ENCODE results near the gene PHETA1. TPM values are rescaled to one million over a fixed set of nuclear protein-coding genes. Genes with fewer than 3 reads are reported as not detected.

PHETA1 gene
- total RNA-seq, 1 experiment from 2014 or later, result 10.6 TPM

DNA sequence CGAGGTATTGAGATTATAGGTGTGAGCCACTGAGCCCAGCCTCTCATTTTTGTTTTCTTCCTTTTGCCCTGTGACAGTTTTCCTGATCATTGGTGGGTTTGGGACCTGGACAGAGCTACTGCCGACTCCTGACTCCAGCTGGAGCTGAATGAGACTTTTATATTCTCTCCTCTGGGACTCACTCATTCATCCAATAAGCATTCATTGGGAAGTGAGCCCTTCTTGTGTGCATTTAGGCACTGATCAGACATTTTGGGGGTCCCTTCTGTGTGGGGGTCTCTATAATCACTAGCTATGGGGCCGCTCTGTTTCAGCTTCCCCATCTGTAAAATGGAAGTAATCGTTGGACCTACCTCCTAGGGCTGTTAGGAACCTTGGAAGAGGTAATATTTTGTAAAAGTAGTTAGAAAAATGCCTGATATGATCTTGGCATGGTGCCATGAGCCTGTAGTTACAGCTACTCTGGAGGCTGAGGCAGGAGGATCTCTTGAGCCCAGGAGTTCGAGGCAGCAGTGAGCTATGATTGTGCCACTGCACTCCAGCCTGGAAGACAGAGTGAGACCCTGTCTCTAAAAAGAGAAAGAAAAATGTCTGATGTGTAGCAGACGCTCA is 44.0 kb upstream of the PHETA1 start:
- ChIA-PET POLR2A (no interaction called here), RAD21 (ENCODE audit: low non-redundant PET in 1 of 2, low total read pairs in 2 of 2, uncharacterized antibody in 2 of 2, unreplicated experiment in 2 of 2) (no interaction called here), CTCF (interaction anchor here (0.8 to 2.6 kb wide), 4 partner anchors 14 to 114 kb away, joined by 3 to 14 read pairs (median 4); no protein-coding TSS in a partner anchor)
- intact Hi-C loops (cut with micrococcal nuclease), result no loop called here
- Histone ChIP-seq H3K36me3 (ENCODE audit: control insufficient read depth in 1 of 2, insufficient read depth in 2 of 2, low read length in 2 of 2) (no peaks in the 10 kb centered on the region), H3K9ac (ENCODE audit: low read length) (no peak overlapping the region), H3K4me1 (ENCODE audit: control insufficient read depth in 1 of 2, insufficient read depth in 2 of 2, low read length in 2 of 2) (peaks cover 27 to 62% of the 10 kb centered on the region in 2 experiments), H3K4me3 (replicated peaks in 1 of 2; ENCODE audit: low read depth in 1 of 2, low read length in 2 of 2) (no peak overlapping the region), H3K27ac (ENCODE audit: low read depth, low read length) (no peak overlapping the region), H3K27me3 (ENCODE audit: insufficient read depth, low read length) (no peaks in the 10 kb centered on the region), H4K20me1 (ENCODE audit: insufficient read depth) (no peaks in the 10 kb centered on the region), H3K9me2 (ENCODE audit: insufficient read depth) (no peaks in the 10 kb centered on the region), H3K79me2 (ENCODE audit: insufficient read depth, low read length) (peaks cover 32% of the 10 kb centered on the region), H3K4me2 (ENCODE audit: low read length) (peak overlapping the region; percentile 51), H3K9me3 (ENCODE audit: control insufficient read depth in 1 of 2, insufficient read depth in 1 of 2, low read depth in 1 of 2, low read length in 2 of 2) (no peaks in the 10 kb centered on the region), H2AFZ (ENCODE audit: low read depth, low read length, poor library complexity, severe bottlenecking) (no peak overlapping the region)
- TF ChIP-seq SRF (IDR thresholded peaks at IDR 0.05; ENCODE audit: low read depth) (no peak), ELF1 (IDR thresholded peaks at IDR 0.05; ENCODE audit: borderline replicate concordance, low read depth) (no peak), EZH2phosphoT487 (IDR thresholded peaks at IDR 0.05; ENCODE audit: borderline replicate concordance) (no peak), EGR1 (IDR thresholded peaks at IDR 0.05; ENCODE audit: low read depth) (no peak), POLR2AphosphoS5 (IDR thresholded peaks at IDR 0.05; ENCODE audit: low read depth, low read length) (no peak), FOSL1 (IDR thresholded peaks at IDR 0.05; ENCODE audit: low read depth) (no peak), ZFX (IDR thresholded peaks at IDR 0.05) (no peak), YY1 (IDR thresholded peaks at IDR 0.05; ENCODE audit: extremely low read depth, insufficient replicate concordance, low read depth, low read length) (no peak)
- TF ChIP-seq, protein P1, sequence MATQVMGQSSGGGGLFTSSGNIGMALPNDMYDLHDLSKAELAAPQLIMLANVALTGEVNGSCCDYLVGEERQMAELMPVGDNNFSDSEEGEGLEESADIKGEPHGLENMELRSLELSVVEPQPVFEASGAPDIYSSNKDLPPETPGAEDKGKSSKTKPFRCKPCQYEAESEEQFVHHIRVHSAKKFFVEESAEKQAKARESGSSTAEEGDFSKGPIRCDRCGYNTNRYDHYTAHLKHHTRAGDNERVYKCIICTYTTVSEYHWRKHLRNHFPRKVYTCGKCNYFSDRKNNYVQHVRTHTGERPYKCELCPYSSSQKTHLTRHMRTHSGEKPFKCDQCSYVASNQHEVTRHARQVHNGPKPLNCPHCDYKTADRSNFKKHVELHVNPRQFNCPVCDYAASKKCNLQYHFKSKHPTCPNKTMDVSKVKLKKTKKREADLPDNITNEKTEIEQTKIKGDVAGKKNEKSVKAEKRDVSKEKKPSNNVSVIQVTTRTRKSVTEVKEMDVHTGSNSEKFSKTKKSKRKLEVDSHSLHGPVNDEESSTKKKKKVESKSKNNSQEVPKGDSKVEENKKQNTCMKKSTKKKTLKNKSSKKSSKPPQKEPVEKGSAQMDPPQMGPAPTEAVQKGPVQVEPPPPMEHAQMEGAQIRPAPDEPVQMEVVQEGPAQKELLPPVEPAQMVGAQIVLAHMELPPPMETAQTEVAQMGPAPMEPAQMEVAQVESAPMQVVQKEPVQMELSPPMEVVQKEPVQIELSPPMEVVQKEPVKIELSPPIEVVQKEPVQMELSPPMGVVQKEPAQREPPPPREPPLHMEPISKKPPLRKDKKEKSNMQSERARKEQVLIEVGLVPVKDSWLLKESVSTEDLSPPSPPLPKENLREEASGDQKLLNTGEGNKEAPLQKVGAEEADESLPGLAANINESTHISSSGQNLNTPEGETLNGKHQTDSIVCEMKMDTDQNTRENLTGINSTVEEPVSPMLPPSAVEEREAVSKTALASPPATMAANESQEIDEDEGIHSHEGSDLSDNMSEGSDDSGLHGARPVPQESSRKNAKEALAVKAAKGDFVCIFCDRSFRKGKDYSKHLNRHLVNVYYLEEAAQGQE (IDR thresholded peaks at IDR 0.05; ENCODE audit: low read depth), result no peak
- TF ChIP-seq, protein P2, sequence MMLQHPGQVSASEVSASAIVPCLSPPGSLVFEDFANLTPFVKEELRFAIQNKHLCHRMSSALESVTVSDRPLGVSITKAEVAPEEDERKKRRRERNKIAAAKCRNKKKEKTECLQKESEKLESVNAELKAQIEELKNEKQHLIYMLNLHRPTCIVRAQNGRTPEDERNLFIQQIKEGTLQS (IDR thresholded peaks at IDR 0.05), result no peak
- ATAC-seq (no peak), DNase-seq (ENCODE audit: low read depth, low spot score) (no peak)
- no TSS peak for BruUV-seq (replicated peaks)

All from HCT116 (cell line).